Measurements from ENCODE around the gene DSE.

GRCh38 chr6:116467514-116467913, 96.8 kb downstream of the DSE start:
- no peak for TF ChIP-seq CTCF (IDR thresholded peaks at IDR 0.05)
- no peak for TF ChIP-seq POLR2A (IDR thresholded peaks at IDR 0.05)
